CD8-positive, alpha-beta memory T cell (primary cell): Measurements from ENCODE around the gene ABCF1. TPM values are rescaled to one million over a fixed set of nuclear protein-coding genes. Genes with fewer than 3 reads are reported as not detected.

Source experiments
- CTCF ChIA-PET: fragments of 350-600 bp; sonication (Branson Sonifier 250); formaldehyde crosslinking; loops from one replicate; lab custom pipeline; 2021; ENCODE audit warnings: antibody characterized with exemption; lab: Charles Lee
- POLR2A ChIA-PET: fragments of 350-600 bp; sonication (Branson Sonifier 250); formaldehyde crosslinking; loops from one replicate; lab custom pipeline; 2021; ENCODE audit warnings: antibody characterized with exemption; lab: Charles Lee
- DNase-seq, 5 donors: peaks; one replicate each; pipeline versions ENCODE4 v3.0.0 to v3.0.0-alpha.2; 2020 to 2022; ENCODE audit warnings: mixed read lengths in 1 of 5
- H3K27ac ChIP-seq: one replicate; pipeline ENCODE4 v1.7.0; 2013; ENCODE audit warnings: low read depth, mild to moderate bottlenecking, low read length, moderate library complexity
- H3K27me3 ChIP-seq: 2 replicates; pipeline ENCODE4 v1.7.0; 2013; ENCODE audit warnings: low read length, mild to moderate bottlenecking; ENCODE audit not compliant: insufficient read depth, poor library complexity, severe bottlenecking
- H3K36me3 ChIP-seq: 2 replicates; pipeline ENCODE4 v1.7.0; 2013; ENCODE audit warnings: mild to moderate bottlenecking, low read length, moderate library complexity; ENCODE audit not compliant: insufficient read depth
- H3K4me1 ChIP-seq: 2 replicates; pipeline ENCODE4 v1.7.0; 2013; ENCODE audit warnings: mild to moderate bottlenecking, low read length, moderate library complexity; ENCODE audit not compliant: insufficient read depth
- H3K4me3 ChIP-seq: 2 replicates; pipeline ENCODE4 v1.7.0; 2013; ENCODE audit warnings: mild to moderate bottlenecking, low read length
- H3K9me3 ChIP-seq: 2 replicates; pipeline ENCODE4 v1.7.0; 2013; ENCODE audit warnings: mild to moderate bottlenecking, low read length
- H3K27ac Mint-ChIP-seq, 8 donors: one replicate each; pipeline ENCODE4 v1.8.0; 2020 to 2021; ENCODE audit warnings: mixed read lengths in 8 of 8, mild to moderate bottlenecking in 6 of 8, inconsistent platforms in 3 of 8, moderate library complexity in 3 of 8
- H3K27me3 Mint-ChIP-seq, 2 donors: one replicate each; pipeline ENCODE4 v1.8.0; 2020 to 2021; ENCODE audit warnings: mixed read lengths in 2 of 2, mild to moderate bottlenecking in 1 of 2, moderate library complexity in 1 of 2
- H3K36me3 Mint-ChIP-seq, 3 donors: one replicate each; pipeline ENCODE4 v1.8.0; 2020 to 2021; ENCODE audit warnings: mixed read lengths in 3 of 3, inconsistent platforms in 1 of 3, mild to moderate bottlenecking in 1 of 3
- H3K4me1 Mint-ChIP-seq, 3 donors: one replicate each; pipeline ENCODE4 v1.8.0; 2020 to 2021; ENCODE audit warnings: mixed read lengths in 3 of 3, inconsistent platforms in 1 of 3, mild to moderate bottlenecking in 1 of 3
- H3K4me3 Mint-ChIP-seq, 7 donors: one replicate each; pipeline ENCODE4 v1.8.0; 2020 to 2021; ENCODE audit warnings: mixed read lengths in 7 of 7, mild to moderate bottlenecking in 6 of 7, moderate library complexity in 4 of 7, inconsistent platforms in 2 of 7
- H3K9me3 Mint-ChIP-seq, 5 donors: one replicate each; pipeline ENCODE4 v1.8.0; 2020 to 2022; ENCODE audit warnings: mixed read lengths in 5 of 5, mild to moderate bottlenecking in 3 of 5, moderate library complexity in 2 of 5, inconsistent platforms in 1 of 5
- polyA plus RNA-seq: library from polyadenylated mRNA; unstranded; fragments of 300-500 nt; fragmentation: Illumina TruSeq; gene quantifications from one replicate; pipeline ENCODE4 v1.2.3, GENCODE V29; 2021
- total RNA-seq, 2 experiments: library from RNA; stranded (reverse); gene quantifications; one replicate each; pipeline ENCODE4 v1.2.3, GENCODE V29; 2021

The ABCF1 gene
- total and polyA plus RNA-seq, 3 experiments from 2014 or later, result 54.0 to 133 (median 127) TPM

DNA sequence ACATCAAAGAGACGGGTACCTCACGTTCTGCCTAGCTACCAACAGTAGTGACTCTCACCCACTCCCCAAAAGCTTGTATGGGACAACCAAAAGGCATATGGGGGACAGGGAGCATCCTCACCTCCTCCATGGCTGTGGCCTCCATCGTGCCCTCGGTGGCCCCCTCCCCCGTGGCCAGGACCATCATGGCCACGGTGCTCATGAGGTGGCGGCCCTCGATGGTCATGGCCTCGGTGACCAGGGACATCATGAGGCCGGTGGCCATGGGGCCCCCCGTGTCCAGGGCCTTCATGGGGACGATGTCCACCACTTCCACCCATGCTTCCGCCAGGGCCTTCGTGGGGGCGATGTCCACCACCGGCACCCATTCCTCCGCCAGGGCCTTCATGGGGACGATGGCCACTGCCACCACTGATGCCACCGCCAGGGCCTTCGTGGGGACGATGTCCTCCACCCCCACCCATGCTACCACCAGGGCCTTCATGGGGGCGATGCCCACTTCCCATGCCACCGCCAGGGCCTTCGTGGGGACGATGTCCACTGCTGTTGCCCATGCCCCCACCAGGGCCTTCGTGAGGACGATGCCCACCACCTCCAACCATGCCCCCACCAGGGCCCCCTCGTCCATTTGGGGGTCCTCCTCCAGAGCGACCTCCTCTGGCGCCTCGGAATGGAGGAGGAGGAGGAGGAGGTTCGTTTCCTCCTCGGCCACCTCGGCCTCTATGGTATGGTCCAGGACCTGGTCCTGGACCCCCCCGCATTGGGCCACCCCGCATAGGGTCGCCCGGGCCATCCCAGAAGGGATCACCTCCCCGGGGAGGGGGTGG is 30.8 kb downstream of the ABCF1 start:
- peaks cover 63% of the 10 kb centered on the region for H3K36me3 ChIP-seq
- H3K36me3 Mint-ChIP-seq, result peaks cover 26 to 73% (median 27%) of the 10 kb centered on the region in 3 donors
- H3K4me1 Mint-ChIP-seq, result peaks cover 22 to 31% (median 30%) of the 10 kb centered on the region in 3 donors

DNA sequence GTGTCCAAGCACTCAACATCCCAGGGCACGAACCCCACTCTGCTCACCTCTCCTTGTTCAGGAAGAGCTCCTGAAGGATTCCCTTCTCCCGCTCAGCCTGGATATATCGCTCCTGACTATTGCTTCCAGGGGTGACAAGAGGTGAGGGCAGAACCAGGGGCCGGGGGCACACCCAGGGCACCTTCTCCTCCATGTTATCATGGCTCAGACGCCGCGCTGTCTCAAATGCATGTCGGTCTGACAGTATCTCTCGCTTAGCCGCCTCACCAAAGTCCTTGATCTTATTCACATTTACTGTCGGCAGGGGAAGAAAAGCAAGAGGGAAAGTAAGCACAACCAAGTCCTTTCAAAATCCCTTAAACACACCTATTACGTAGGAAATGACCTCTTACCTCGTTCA is 32.7 kb downstream of the ABCF1 start:
- no peak overlapping the region for H3K4me3 ChIP-seq
- no peaks in the 10 kb centered on the region for H3K9me3 Mint-ChIP-seq
- peak overlapping the region in 4 of 8 donors; percentile 50 to 64 (median 64) for H3K27ac Mint-ChIP-seq
- H3K9me3 ChIP-seq, result no peaks in the 10 kb centered on the region
- H3K4me1 Mint-ChIP-seq, result peaks cover 27 to 38% (median 35%) of the 10 kb centered on the region in 3 donors
- POLR2A ChIA-PET, result interaction anchor here (2.3 kb wide), 1 partner anchor 9 kb away, joined by 10 read pairs; no protein-coding TSS in a partner anchor
- DNase-seq, result no peak
- peaks cover 0 to 4% of the 10 kb centered on the region in 2 donors for H3K27me3 Mint-ChIP-seq
- H3K27me3 ChIP-seq, result no peaks in the 10 kb centered on the region
- H3K36me3 Mint-ChIP-seq, result peaks cover 34 to 90% (median 38%) of the 10 kb centered on the region in 3 donors
- no peak overlapping the region for H3K27ac ChIP-seq
- CTCF ChIA-PET, result interaction anchor here (1.2 kb wide), 1 partner anchor 120 kb away, joined by 5 read pairs; no protein-coding TSS in a partner anchor
- peaks cover 70% of the 10 kb centered on the region for H3K36me3 ChIP-seq
- peaks cover 17% of the 10 kb centered on the region for H3K4me1 ChIP-seq
- H3K4me3 Mint-ChIP-seq, result no peak overlapping the region

More for the DNA sequence above, 30.8 kb downstream of the ABCF1 start:
- Histone ChIP-seq H3K4me1 (peaks cover 13% of the 10 kb centered on the region), H3K27ac (no peak overlapping the region), H3K9me3 (no peaks in the 10 kb centered on the region), H3K27me3 (no peaks in the 10 kb centered on the region), H3K4me3 (no peak overlapping the region)
- H3K9me3 Mint-ChIP-seq, result no peaks in the 10 kb centered on the region
- ChIA-PET CTCF (interaction anchor here (0.7 to 1.2 kb wide), 2 partner anchors 11 to 61 kb away, joined by 3 to 5 read pairs; no protein-coding TSS in a partner anchor), POLR2A (interaction anchor here (2.1 to 2.2 kb wide), 2 partner anchors 13 to 31 kb away, joined by 8 to 9 read pairs; partner anchors contain the start of gene ABCF1)
- peak overlapping the region in 5 of 8 donors; percentile 30 to 93 (median 77) for H3K27ac Mint-ChIP-seq
- DNase-seq, result no peak
- peaks cover 0 to 3% of the 10 kb centered on the region in 2 donors for H3K27me3 Mint-ChIP-seq
- no peak overlapping the region for H3K4me3 Mint-ChIP-seq

DNA sequence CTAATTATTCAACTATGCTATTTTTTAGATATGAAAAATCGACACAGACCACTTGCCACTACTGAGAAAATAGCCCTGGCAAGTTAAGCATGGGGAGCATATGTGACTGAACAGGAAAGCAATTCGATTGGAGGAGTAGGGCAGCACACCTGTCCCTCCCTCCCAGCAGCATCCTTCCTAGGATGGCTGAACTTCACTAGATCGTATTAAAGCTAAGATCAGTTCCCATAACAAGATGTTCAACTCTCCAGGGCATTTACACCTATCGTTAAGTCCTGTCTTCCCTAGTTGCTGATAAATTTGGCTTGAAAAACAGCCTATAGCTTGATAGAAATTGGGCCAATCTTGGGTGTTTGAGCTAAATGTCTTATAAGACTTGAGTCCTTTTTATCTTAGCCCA is 38.8 kb downstream of the ABCF1 start:
- no peak overlapping the region for H3K27ac ChIP-seq
- H3K9me3 Mint-ChIP-seq, result peaks cover 0 to 2% (median 0%) of the 10 kb centered on the region in 5 donors
- no peak overlapping the region for H3K4me3 ChIP-seq
- H3K4me3 Mint-ChIP-seq, result no peak overlapping the region
- POLR2A ChIA-PET, result interaction anchor here (0.6 to 2.0 kb wide), 4 partner anchors 11 to 107 kb away, joined by 3 to 5 read pairs (median 4); partner anchors contain the start of gene MDC1
- H3K9me3 ChIP-seq, result no peaks in the 10 kb centered on the region
- peaks cover 0 to 4% of the 10 kb centered on the region in 2 donors for H3K27me3 Mint-ChIP-seq
- peaks cover 41% of the 10 kb centered on the region for H3K36me3 ChIP-seq
- peaks cover 21 to 81% (median 22%) of the 10 kb centered on the region in 3 donors for H3K36me3 Mint-ChIP-seq
- CTCF ChIA-PET, result interaction anchor here (1.0 to 1.9 kb wide), 6 partner anchors 12 to 128 kb away, joined by 3 to 7 read pairs (median 4); no protein-coding TSS in a partner anchor
- no peak for DNase-seq
- no peaks in the 10 kb centered on the region for H3K27me3 ChIP-seq
- H3K27ac Mint-ChIP-seq, result peak overlapping the region; percentile 62 to 100 (median 88)
- peaks cover 55 to 79% (median 70%) of the 10 kb centered on the region in 3 donors for H3K4me1 Mint-ChIP-seq
- peaks cover 66% of the 10 kb centered on the region for H3K4me1 ChIP-seq

DNA sequence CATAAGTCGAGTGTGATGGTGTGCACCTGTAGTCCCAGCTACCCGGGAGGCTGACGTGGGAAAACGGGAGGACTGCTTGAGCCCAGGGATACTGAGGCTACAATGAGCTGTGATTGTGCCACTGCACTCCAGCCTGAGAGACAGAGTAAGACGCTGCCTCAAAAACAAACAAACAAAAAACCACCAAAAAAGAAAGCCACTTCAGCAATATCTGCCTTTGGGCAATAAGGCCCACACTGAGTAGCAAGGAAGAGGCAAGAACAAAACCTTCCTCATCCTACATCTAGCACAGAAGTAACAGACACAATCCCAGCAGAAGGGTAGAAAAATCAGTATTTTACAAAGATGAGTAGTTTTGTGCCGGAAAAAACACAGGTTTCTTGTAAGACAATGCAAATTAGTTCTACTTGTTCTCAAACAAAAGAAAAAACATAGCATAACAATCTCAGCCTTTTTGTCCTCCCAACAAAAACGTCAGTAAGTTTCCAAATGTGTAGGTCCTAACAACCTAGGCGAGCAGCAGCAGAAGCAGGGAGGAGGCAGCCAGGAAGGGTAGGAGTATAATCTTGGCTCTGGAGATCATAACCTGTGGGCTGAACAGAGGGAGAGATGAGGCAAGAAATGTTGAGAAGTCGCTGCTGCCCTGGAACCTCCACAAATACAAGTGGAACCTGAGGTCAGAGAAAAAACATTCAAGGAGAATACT is 40.1 kb downstream of the ABCF1 start:
- Histone ChIP-seq H3K9me3 (no peaks in the 10 kb centered on the region), H3K27me3 (no peaks in the 10 kb centered on the region), H3K36me3 (peaks cover 39% of the 10 kb centered on the region), H3K27ac (no peak overlapping the region), H3K4me1 (peaks cover 62% of the 10 kb centered on the region), H3K4me3 (no peak overlapping the region)
- H3K4me3 Mint-ChIP-seq, result peak overlapping the region in 1 of 7 donors; percentile 32
- DNase-seq, result no peak
- H3K27ac Mint-ChIP-seq, result peak overlapping the region; percentile 23 to 100 (median 82)
- H3K4me1 Mint-ChIP-seq, result peaks cover 53 to 76% (median 70%) of the 10 kb centered on the region in 3 donors
- H3K36me3 Mint-ChIP-seq, result peaks cover 17 to 83% (median 25%) of the 10 kb centered on the region in 3 donors
- CTCF ChIA-PET, result interaction anchor here (0.7 to 4.3 kb wide), 8 partner anchors 13 to 127 kb away, joined by 3 to 40 read pairs (median 6); no protein-coding TSS in a partner anchor
- POLR2A ChIA-PET, result interaction anchor here (0.6 to 2.0 kb wide), 5 partner anchors 14 to 280 kb away, joined by 3 to 5 read pairs (median 4); partner anchors contain the start of gene MDC1
- peaks cover 0 to 2% (median 0%) of the 10 kb centered on the region in 5 donors for H3K9me3 Mint-ChIP-seq
- H3K27me3 Mint-ChIP-seq, result peaks cover 0 to 10% of the 10 kb centered on the region in 2 donors

DNA sequence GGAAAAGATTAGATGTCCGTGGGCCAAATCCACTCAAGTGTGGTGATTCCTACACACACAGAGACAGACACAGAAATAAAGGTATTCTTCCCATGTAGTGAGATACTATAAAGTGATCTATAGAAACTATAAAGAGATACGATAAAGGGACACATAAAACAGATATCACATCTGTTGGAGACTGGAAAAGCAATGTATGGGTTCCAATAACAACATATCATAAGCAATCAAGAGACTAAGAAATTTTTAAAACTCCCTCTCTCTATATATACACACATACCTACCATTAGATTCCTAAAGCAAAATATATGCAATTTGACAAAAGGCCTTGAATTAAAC is 40.6 kb downstream of the ABCF1 start:
- Histone ChIP-seq H3K4me3 (no peak overlapping the region), H3K27ac (no peak overlapping the region), H3K9me3 (no peaks in the 10 kb centered on the region), H3K4me1 (peaks cover 60% of the 10 kb centered on the region), H3K36me3 (peaks cover 39% of the 10 kb centered on the region), H3K27me3 (no peaks in the 10 kb centered on the region)
- Mint-ChIP-seq H3K27me3 (peaks cover 0 to 13% of the 10 kb centered on the region in 2 donors), H3K36me3 (peaks cover 18 to 83% (median 26%) of the 10 kb centered on the region in 3 donors), H3K4me1 (peaks cover 51 to 73% (median 70%) of the 10 kb centered on the region in 3 donors), H3K27ac (peak overlapping the region; percentile 23 to 100 (median 82)), H3K9me3 (peaks cover 0 to 2% (median 0%) of the 10 kb centered on the region in 5 donors), H3K4me3 (peak overlapping the region in 1 of 7 donors; percentile 26)
- POLR2A ChIA-PET, result interaction anchor here (1.1 kb wide), 1 partner anchor 107 kb away, joined by 3 read pairs; no protein-coding TSS in a partner anchor
- CTCF ChIA-PET, result interaction anchor here (1.6 to 4.3 kb wide), 2 partner anchors 13 to 67 kb away, joined by 6 to 40 read pairs; no protein-coding TSS in a partner anchor
- DNase-seq, result no peak

DNA sequence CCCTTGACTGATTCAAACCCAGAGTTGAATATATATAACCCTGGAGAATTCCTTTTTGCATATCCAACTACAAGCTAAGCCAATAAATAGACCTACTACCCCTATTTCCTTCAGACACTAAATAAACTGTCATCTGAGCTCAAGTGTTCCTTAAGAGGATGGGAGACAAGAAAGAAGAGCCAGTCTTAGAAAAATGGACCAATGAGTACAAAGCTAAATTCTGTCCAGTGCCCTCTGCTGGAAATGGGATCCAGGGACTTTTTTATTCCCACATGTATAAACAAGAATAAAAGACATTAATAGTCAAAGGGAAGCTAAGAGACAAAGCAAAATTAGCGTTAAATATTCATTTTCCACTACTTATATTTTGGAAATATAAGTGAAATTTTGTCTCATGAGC is 41.0 kb downstream of the ABCF1 start:
- Mint-ChIP-seq H3K4me1 (peaks cover 52 to 72% (median 69%) of the 10 kb centered on the region in 3 donors), H3K36me3 (peaks cover 21 to 82% (median 30%) of the 10 kb centered on the region in 3 donors), H3K4me3 (peak overlapping the region in 1 of 7 donors; percentile 26), H3K9me3 (peaks cover 0 to 4% (median 2%) of the 10 kb centered on the region in 5 donors), H3K27me3 (peaks cover 0 to 17% of the 10 kb centered on the region in 2 donors), H3K27ac (peak overlapping the region in 7 of 8 donors; percentile 23 to 100 (median 84))
- Histone ChIP-seq H3K9me3 (no peaks in the 10 kb centered on the region), H3K4me3 (no peak overlapping the region), H3K27me3 (no peaks in the 10 kb centered on the region), H3K27ac (no peak overlapping the region), H3K36me3 (peaks cover 38% of the 10 kb centered on the region), H3K4me1 (peaks cover 60% of the 10 kb centered on the region)
- DNase-seq, result no peak
- CTCF ChIA-PET, result interaction anchor here (1.2 to 4.3 kb wide), 7 partner anchors 14 to 159 kb away, joined by 3 to 40 read pairs (median 4); partner anchors contain the start of gene DHX16
- POLR2A ChIA-PET, result interaction anchor here (0.6 to 4.2 kb wide), 4 partner anchors 8 to 107 kb away, joined by 3 to 32 read pairs (median 9); partner anchors contain the start of genes GNL1 and PRR3
